K562 (cell line): ENCODE results near the gene ALKBH3. TPM values are rescaled to one million over a fixed set of nuclear protein-coding genes. Genes with fewer than 3 reads are reported as not detected.
A peak's percentile ranks its signal among the peaks of the same experiment; 100 is the strongest.

Source experiments
- ATAC-seq: fragments of 200-7000 bp; cut with Tn5 transposase; 3 replicates; pipeline ENCODE4 v1.9.1; 2020; ENCODE audit warnings: moderate library complexity
- BruUV-seq: library from RNA; stranded (reverse); fragments of 400-500 nt; replicated peaks from 2 replicates; lab custom pipeline; 2021; lab: Mats Ljungman, UMichigan
- CTCF ChIA-PET: fragments of 300-600 bp; formaldehyde crosslinking; extraction: SDS; loops from one replicate; lab custom pipeline; 2021; ENCODE audit warnings: low intra/inter-chr PET ratio; lab: Yijun Ruan, JAX
- POLR2A ChIA-PET: fragments of 300-600, 350-650 bp; sonication (Branson Sonifier 250); formaldehyde crosslinking; extraction: SDS; loops from one replicate; lab custom pipeline; 2021; ENCODE audit warnings: antibody characterized with exemption, inconsistent platforms; lab: Yijun Ruan, JAX
- DNase-seq, 4 experiments: peaks; one replicate each; pipeline versions ENCODE4 v3.0.0 to v3.0.0-alpha.2; 2011 to 2018; ENCODE audit warnings: low spot score in 3 of 4, mixed read lengths in 3 of 4; ENCODE audit errors: extremely low read depth in 1 of 4
- FAIRE-seq: peaks from 2 replicates; lab custom pipeline; 2011; peaks lifted over from hg19 to GRCh38; lab: Jason Lieb, UNC
- H2AFZ ChIP-seq: 2 replicates; pipeline ENCODE4 v1.6.0; 2011; ENCODE audit warnings: low read depth, low read length, control low read depth, inconsistent platforms
- H3K27ac ChIP-seq: fragments of 200-600 bp; 3 replicates; pipeline ENCODE4 v1.8.0; 2011; ENCODE audit warnings: low read depth, mild to moderate bottlenecking, control low read depth, inconsistent platforms, low read length, moderate library complexity, mixed read lengths; ENCODE audit errors: extremely low read depth
- H3K27me3 ChIP-seq, 2 experiments: fragments of 300-600 bp in 1 of 2; 2 replicates in 1 of 2; 3 replicates in 1 of 2; pipeline versions ENCODE4 v1.6.0 to v1.8.0; 2011; ENCODE audit warnings: inconsistent platforms in 2 of 2, low read length in 2 of 2, mild to moderate bottlenecking in 1 of 2, mixed read lengths in 1 of 2, moderate library complexity in 1 of 2; ENCODE audit not compliant: control insufficient read depth in 2 of 2, insufficient read depth in 2 of 2
- H3K36me3 ChIP-seq: fragments of 300-600 bp; 3 replicates; pipeline ENCODE4 v1.8.0; 2011; ENCODE audit warnings: mild to moderate bottlenecking, low read length, inconsistent platforms; ENCODE audit not compliant: control insufficient read depth, insufficient read depth
- H3K4me1 ChIP-seq, 2 experiments: fragments of 200-600 bp in 1 of 2; replicated peaks in 1 of 2; 2 replicates in 1 of 2; 3 replicates in 1 of 2; pipeline versions ENCODE4 v1.5.1 to v1.8.0; 2011; ENCODE audit warnings: inconsistent platforms in 2 of 2, low read length in 2 of 2, mild to moderate bottlenecking in 1 of 2, mixed read lengths in 1 of 2, moderate library complexity in 1 of 2; ENCODE audit not compliant: control insufficient read depth in 2 of 2, insufficient read depth in 2 of 2
- H3K4me2 ChIP-seq: 2 replicates; pipeline ENCODE4 v1.6.1; 2011; ENCODE audit warnings: low read length, control low read depth, inconsistent platforms, mixed read lengths; ENCODE audit not compliant: insufficient read depth
- H3K4me3 ChIP-seq: fragments of 200-600 bp; sonication (generic), shearing (Covaris generic); 2 replicates; pipeline ENCODE4 v1.5.1; 2016; ENCODE audit warnings: control low read depth, inconsistent platforms
- H3K79me2 ChIP-seq: fragments of 200-600 bp; 3 replicates; pipeline ENCODE4 v1.8.0; 2011; ENCODE audit warnings: low read length, inconsistent platforms; ENCODE audit not compliant: control insufficient read depth, insufficient read depth
- H3K9ac ChIP-seq, 2 experiments: 2 replicates each; pipeline versions ENCODE4 v1.6.0 to v1.6.1; 2011; ENCODE audit warnings: low read depth in 2 of 2, low read length in 2 of 2, control low read depth in 1 of 2, inconsistent platforms in 1 of 2, mild to moderate bottlenecking in 1 of 2, mixed read lengths in 1 of 2; ENCODE audit not compliant: insufficient read depth in 1 of 2
- H3K9me1 ChIP-seq: one replicate; pipeline ENCODE4 v1.6.0; 2011; ENCODE audit warnings: inconsistent platforms, mild to moderate bottlenecking, low read length, moderate library complexity; ENCODE audit not compliant: control insufficient read depth, insufficient read depth
- H3K9me3 ChIP-seq: replicated peaks from 2 replicates; pipeline ENCODE4 v1.5.1; 2011; ENCODE audit warnings: low read depth, low read length, inconsistent platforms; ENCODE audit not compliant: control insufficient read depth, insufficient read depth
- H4K20me1 ChIP-seq: replicated peaks from 2 replicates; pipeline ENCODE4 v1.6.1; 2011; ENCODE audit warnings: low read length, inconsistent platforms, mixed read lengths; ENCODE audit not compliant: control insufficient read depth, insufficient read depth
- CTCF ChIP-seq, 3 experiments: IDR thresholded peaks in 2 of 3; conservative IDR thresholded peaks in 1 of 3; 2 replicates each; pipeline ENCODE4 v1.5.1; 2011 to 2012; ENCODE audit warnings: low read length in 3 of 3, mild to moderate bottlenecking in 3 of 3, control low read depth in 2 of 3, improper control_type of control experiment in 1 of 3, inconsistent platforms in 1 of 3, low read depth in 1 of 3, mixed read lengths in 1 of 3, moderate library complexity in 1 of 3; ENCODE audit not compliant: insufficient read depth in 2 of 3
- FOS ChIP-seq: IDR thresholded peaks from 3 replicates; pipeline ENCODE4 v1.6.1; 2011; ENCODE audit not compliant: insufficient read length; ENCODE audit errors: extremely low read depth
- HDAC2 ChIP-seq: fragments of 450-650 bp; IDR thresholded peaks from 2 replicates; pipeline ENCODE4 v1.6.1; 2016; ENCODE audit warnings: mild to moderate bottlenecking
- KLF16 ChIP-seq: IDR thresholded peaks from 2 replicates; pipeline ENCODE4 v1.6.1; 2016; ENCODE audit warnings: antibody characterized with exemption
- LEF1 ChIP-seq: fragments of 450-650 bp; IDR thresholded peaks from 2 replicates; pipeline ENCODE4 v1.6.1; 2016; ENCODE audit warnings: mild to moderate bottlenecking
- NFE2 ChIP-seq: IDR thresholded peaks from 2 replicates; pipeline ENCODE4 v1.6.1; 2014; ENCODE audit warnings: antibody characterized with exemption, low read depth
- PBX2 ChIP-seq, 2 experiments: IDR thresholded peaks in 1 of 2; conservative IDR thresholded peaks in 1 of 2; 2 replicates each; pipeline ENCODE4 v1.6.1; 2016; ENCODE audit warnings: low read depth in 2 of 2, mild to moderate bottlenecking in 1 of 2, missing compliant biosample characterization in 1 of 2, missing genetic modification characterization in 1 of 2, moderate library complexity in 1 of 2
- PHB ChIP-seq: fragments of 250-450 bp; sonication (Bioruptor Pico); IDR thresholded peaks from 2 replicates; pipeline ENCODE4 v1.5.0; 2021
- SOX6 ChIP-seq: fragments of 450-650 bp; IDR thresholded peaks from 2 replicates; pipeline ENCODE4 v1.6.1; 2014; ENCODE audit warnings: mild to moderate bottlenecking
- SP1 ChIP-seq: sonication (generic); formaldehyde crosslinking; IDR thresholded peaks from 2 replicates; pipeline ENCODE4 v1.8.1; 2022; ENCODE audit warnings: mild to moderate bottlenecking, missing genetic modification reagents
- TAL1 ChIP-seq: fragments of 450-650 bp; IDR thresholded peaks from 2 replicates; pipeline ENCODE4 v1.6.1; 2016; ENCODE audit warnings: mild to moderate bottlenecking
- TCF3 ChIP-seq: sonication (generic); formaldehyde crosslinking; IDR thresholded peaks from 2 replicates; pipeline ENCODE4 v1.4.0; 2020; ENCODE audit warnings: mild to moderate bottlenecking, missing genetic modification reagents
- TEAD4 ChIP-seq, 2 experiments: sonication (generic) in 1 of 2; formaldehyde crosslinking in 1 of 2; IDR thresholded peaks; 2 replicates each; pipeline versions ENCODE4 v1.6.1 to v1.8.0; 2012 to 2022; ENCODE audit warnings: borderline replicate concordance in 1 of 2, inconsistent platforms in 1 of 2, low read length in 1 of 2, mild to moderate bottlenecking in 1 of 2, missing genetic modification reagents in 1 of 2
- YY1 ChIP-seq, 3 experiments: IDR thresholded peaks; 2 replicates each; pipeline ENCODE4 v1.6.1; 2011; ENCODE audit warnings: low read length in 2 of 3, mild to moderate bottlenecking in 2 of 3, moderate library complexity in 2 of 3, borderline replicate concordance in 1 of 3, control low read depth in 1 of 3, low read depth in 1 of 3; ENCODE audit not compliant: insufficient read depth in 3 of 3, insufficient replicate concordance in 2 of 3, control insufficient read depth in 1 of 3, insufficient read length in 1 of 3; ENCODE audit errors: extremely low read depth in 1 of 3
- ZNF583 ChIP-seq: fragments of 250-450 bp; sonication (Bioruptor Pico); IDR thresholded peaks from 2 replicates; pipeline ENCODE4 v1.4.0; 2020
- ZNF696 ChIP-seq: fragments of 250-450 bp; sonication (Bioruptor Pico); conservative IDR thresholded peaks from 2 replicates; pipeline ENCODE4 v1.4.0; 2020; ENCODE audit warnings: mild to moderate bottlenecking, moderate library complexity
- WGBS: fragments of 100-300 bp; shearing (Covaris generic); methylation state at CpG from one replicate; pipeline ENCODE4 v1.1.6; 2016; ENCODE audit warnings: low coverage, mixed read lengths; ENCODE audit not compliant: insufficient coverage; ENCODE audit errors: missing lambda C conversion rate; 5-methylcytosine and 5-hydroxymethylcytosine counted together
- in situ Hi-C: fragments of 300-500 bp; cut with MboI; formaldehyde crosslinking; loops from 4 replicates; pipeline ENCODE4 v1.15.0; 2018; ENCODE audit warnings: inconsistent platforms, mixed read lengths
- intact Hi-C: fragments of 100-400 bp; cut with micrococcal nuclease; formaldehyde crosslinking; loops from 2 replicates; pipeline ENCODE4 v1.14.2; 2022
- polyA plus RNA-seq, 8 experiments: library from polyadenylated mRNA; depleted of rRNA in 4 of 8; stranded (reverse) in 5 of 8; unstranded in 3 of 8; fragments of >200 nt; fragmentation: Nextera tagmentation in 2 of 8; fragmentation: Illumina TruSeq in 1 of 8; extraction: Ambion mirVana in 2 of 8; extraction: Trizol in 1 of 8; gene quantifications; 2 replicates each; pipeline versions ENCODE4 v1.2.1 to v1.2.3, GENCODE V29; 2011 to 2014; ENCODE audit warnings: inconsistent platforms in 1 of 8, missing spikeins in 1 of 8
- total RNA-seq, 7 experiments: library from RNA; depleted of rRNA in 6 of 7; stranded (reverse); fragments of >200 nt in 6 of 7; fragmentation: Illumina TruSeq in 2 of 7; extraction: Trizol in 2 of 7; gene quantifications; 2 replicates each; pipeline versions ENCODE4 v1.2.1 to v1.2.3, GENCODE V29; 2011 to 2021; ENCODE audit warnings: low replicate concordance in 1 of 7

ALKBH3 gene
- total and polyA plus RNA-seq, 9 of the 15 experiments (the other 6 are each of a cell fraction or from before 2014, with no cell fraction given): 16.0 to 49.9 (median 36.5) TPM

GRCh38 chr11:43948341-43949225 is 68.0 kb downstream of the ALKBH3 start:
- H3K4me2 ChIP-seq: no peak overlapping the region
- intact Hi-C loops: loop anchor here (10.0 kb wide), 2 partner anchors 116 to 124 kb away; partner anchors contain the start of gene ACCS
- no peaks in the 10 kb centered on the region; the same call in 1 of the 2 replicates for H4K20me1 ChIP-seq
- in situ Hi-C loops: loop anchor here (5.0 kb wide), 1 partner anchor 89 kb away; no protein-coding TSS in a partner anchor
- no TSS peak for BruUV-seq
- peaks cover 8 to 10% of the 10 kb centered on the region in 2 experiments; a peak in 4 of 5 replicates for H3K27me3 ChIP-seq
- ATAC-seq (no peak), DNase-seq (peak in 2 of 4 experiments; percentile 15 to 30), FAIRE-seq (no peak)
- H3K36me3 ChIP-seq: no peaks in the 10 kb centered on the region
- no peaks in the 10 kb centered on the region; the same call in none of the 2 replicates for H3K9me3 ChIP-seq
- ChIA-PET CTCF (no interaction called here), POLR2A (interaction anchor here (2.1 kb wide), 1 partner anchor 8 kb away, joined by 9 read pairs; no protein-coding TSS in a partner anchor)
- no peak overlapping the region for H3K27ac ChIP-seq
- no peak overlapping the region for H3K9ac ChIP-seq
- H3K9me1 ChIP-seq: no peaks in the 10 kb centered on the region
- no peak overlapping the region for H2AFZ ChIP-seq
- WGBS: 81% methylated on average over 2 of the region's 2 CpGs
- H3K79me2 ChIP-seq: no peaks in the 10 kb centered on the region; the same call in 2 of the 3 replicates
- H3K4me3 ChIP-seq: no peak overlapping the region
- H3K4me1 ChIP-seq: peaks cover 25 to 40% of the 10 kb centered on the region in 2 experiments; a peak in 4 of 5 replicates
- TF ChIP-seq SOX6 (peak; percentile 63), HDAC2 (no peak), TCF3 (CRISPR knock-in tag) (0 out of 2 replicates have a peak, but pooled peaks have one; percentile 15), LEF1 (no peak), CTCF (IDR thresholded peaks at IDR 0.05 in 2 of 3, conservative IDR thresholded peaks at IDR 0.05 in 1 of 3; ENCODE audit: insufficient read depth in 2 of 3, low read depth in 1 of 3, low read length in 3 of 3) (0 out of 6 replicates have a peak, but pooled peaks of 1 of the 3 experiments have one; percentile 8), NFE2 (no peak), SP1 (no peak), ZNF696 (CRISPR knock-in tag) (no peak), FOS (no peak), KLF16 (no peak), TEAD4 (IDR thresholded peaks at IDR 0.05; ENCODE audit: low read length) (0 out of 2 replicates have a peak, but pooled peaks have one; percentile 23), TEAD4 (CRISPR knock-in tag; IDR thresholded peaks at IDR 0.05; ENCODE audit: borderline replicate concordance) (no peak), YY1 (IDR thresholded peaks at IDR 0.05; ENCODE audit: borderline replicate concordance in 1 of 3, control insufficient read depth in 1 of 3, extremely low read depth in 1 of 3, insufficient read depth in 3 of 3, insufficient read length in 1 of 3, insufficient replicate concordance in 2 of 3, low read depth in 1 of 3, low read length in 2 of 3) (no peak), ZNF583 (no peak), TAL1 (no peak), PBX2 (CRISPR knock-in tag; IDR thresholded peaks at IDR 0.05; ENCODE audit: low read depth) (no peak), PBX2 (tag; conservative IDR thresholded peaks at IDR 0.05; ENCODE audit: low read depth) (peak; percentile 62), PHB (CRISPR knock-in tag) (no peak)
